Lung (tissue), 12 donors: ENCODE data around the gene UNC80. TPM values are rescaled to one million over a fixed set of nuclear protein-coding genes. Genes with fewer than 3 reads are reported as not detected.

ENCODE experiments used
- ATAC-seq: fragments of 200-7000 bp; cut with Tn5 transposase; one replicate; pipeline ENCODE4 v1.9.1; 2020; ENCODE audit warnings: moderate number of reproducible peaks; ENCODE audit not compliant: insufficient read depth, low FRiP score
- DNase-seq, 3 donors: peaks; one replicate each; pipeline ENCODE4 v3.0.0-alpha.2; 2013 to 2017
- H3K27ac ChIP-seq, 2 donors: one replicate each; pipeline ENCODE4 v1.5.1; 2013; ENCODE audit warnings: mild to moderate bottlenecking in 2 of 2, moderate library complexity in 2 of 2, control low read depth in 1 of 2, inconsistent platforms in 1 of 2, low read depth in 1 of 2, low read length in 1 of 2
- H3K27me3 ChIP-seq, 3 donors: one replicate each; pipeline ENCODE4 v1.5.1; 2013; ENCODE audit warnings: low read length in 2 of 3; ENCODE audit not compliant: control insufficient read depth in 3 of 3, insufficient read depth in 3 of 3
- H3K36me3 ChIP-seq, 4 donors: one replicate each; pipeline ENCODE4 v1.5.1; 2013; ENCODE audit warnings: low read length in 4 of 4, mild to moderate bottlenecking in 1 of 4, moderate library complexity in 1 of 4; ENCODE audit not compliant: control insufficient read depth in 4 of 4, insufficient read depth in 4 of 4
- H3K4me1 ChIP-seq, 5 donors: one replicate each; pipeline ENCODE4 v1.5.1; 2013; ENCODE audit warnings: low read length in 5 of 5, mild to moderate bottlenecking in 2 of 5, moderate library complexity in 1 of 5; ENCODE audit not compliant: control insufficient read depth in 5 of 5, insufficient read depth in 5 of 5
- H3K4me3 ChIP-seq: one replicate; pipeline ENCODE4 v1.5.1; 2013; ENCODE audit warnings: mild to moderate bottlenecking, control low read depth, moderate library complexity
- H3K9ac ChIP-seq, 2 donors: one replicate each; pipeline ENCODE4 v1.5.1; 2013; ENCODE audit warnings: low read length in 2 of 2, control low read depth in 1 of 2; ENCODE audit not compliant: insufficient read depth in 1 of 2
- H3K9me3 ChIP-seq, 4 donors: one replicate each; pipeline ENCODE4 v1.5.1; 2013; ENCODE audit warnings: low read length in 3 of 4, mild to moderate bottlenecking in 1 of 4, moderate library complexity in 1 of 4; ENCODE audit not compliant: control insufficient read depth in 4 of 4, insufficient read depth in 3 of 4
- WGBS, 2 donors: extraction: QIAGEN DNeasy Blood & Tissue Kit; methylation state at CpG; one replicate each; pipeline ENCODE4 v1.1.7; 2013; 5-methylcytosine and 5-hydroxymethylcytosine counted together
- polyA plus RNA-seq, 2 donors: library from polyadenylated mRNA; stranded (reverse); fragments of 200-250 nt; gene quantifications; one replicate each; pipeline ENCODE4 v1.2.1, GENCODE V29; 2013
- total RNA-seq, 2 donors: library from RNA; depleted of rRNA in 1 of 2; stranded (reverse); fragments of >200 nt in 1 of 2; gene quantifications; one replicate each; pipeline ENCODE4 v1.2.1, GENCODE V29; 2014 to 2021
- TF ChIP-seq, protein P1 (sequence below): IDR thresholded peaks from 2 replicates; pipeline ENCODE4 v1.5.1; 2012; ENCODE audit warnings: mild to moderate bottlenecking; ENCODE audit errors: control extremely low read depth, extremely low read depth
- donor health status: control.
- donor health status: control.
- donor health status: Bipolar disorder and iron deficiency.
- donor health status: healthy.
- donor health status: DM: yes; HTN: yes; CAD: no.

UNC80 gene
- total and polyA plus RNA-seq, 4 donors = under 0.01 to 2.2 (median 0.03) TPM

DNA sequence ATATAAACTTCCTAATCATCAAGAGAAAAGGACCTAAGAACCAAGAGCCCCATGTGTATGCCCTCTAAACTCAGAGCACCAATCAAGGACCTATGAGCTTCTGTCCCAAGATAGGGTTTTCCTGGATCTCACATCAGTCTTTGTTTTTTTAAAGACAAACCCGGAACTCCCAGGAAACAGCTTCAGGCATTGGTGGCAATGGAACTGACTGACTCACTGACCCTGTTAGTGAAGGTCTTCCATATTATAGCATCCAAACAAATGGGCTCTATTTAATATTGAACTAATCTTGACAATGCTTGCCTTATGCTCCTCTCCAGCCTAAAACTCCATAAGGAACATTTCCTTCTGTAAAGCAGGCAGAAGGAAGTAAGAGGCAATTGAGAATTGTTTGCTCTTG lies 167.3 kb downstream of the UNC80 start:
- TF ChIP-seq, protein P1, sequence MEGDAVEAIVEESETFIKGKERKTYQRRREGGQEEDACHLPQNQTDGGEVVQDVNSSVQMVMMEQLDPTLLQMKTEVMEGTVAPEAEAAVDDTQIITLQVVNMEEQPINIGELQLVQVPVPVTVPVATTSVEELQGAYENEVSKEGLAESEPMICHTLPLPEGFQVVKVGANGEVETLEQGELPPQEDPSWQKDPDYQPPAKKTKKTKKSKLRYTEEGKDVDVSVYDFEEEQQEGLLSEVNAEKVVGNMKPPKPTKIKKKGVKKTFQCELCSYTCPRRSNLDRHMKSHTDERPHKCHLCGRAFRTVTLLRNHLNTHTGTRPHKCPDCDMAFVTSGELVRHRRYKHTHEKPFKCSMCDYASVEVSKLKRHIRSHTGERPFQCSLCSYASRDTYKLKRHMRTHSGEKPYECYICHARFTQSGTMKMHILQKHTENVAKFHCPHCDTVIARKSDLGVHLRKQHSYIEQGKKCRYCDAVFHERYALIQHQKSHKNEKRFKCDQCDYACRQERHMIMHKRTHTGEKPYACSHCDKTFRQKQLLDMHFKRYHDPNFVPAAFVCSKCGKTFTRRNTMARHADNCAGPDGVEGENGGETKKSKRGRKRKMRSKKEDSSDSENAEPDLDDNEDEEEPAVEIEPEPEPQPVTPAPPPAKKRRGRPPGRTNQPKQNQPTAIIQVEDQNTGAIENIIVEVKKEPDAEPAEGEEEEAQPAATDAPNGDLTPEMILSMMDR = no peak
- no peaks in the 10 kb centered on the region for H3K27me3 ChIP-seq
- 53 to 77% methylated on average over 1 of the region's 1 CpG for WGBS, 2 donors
- ATAC-seq (no peak), DNase-seq (no peak)
- peaks cover 0 to 59% (median 21%) of the 10 kb centered on the region in 5 donors for H3K4me1 ChIP-seq
- no peak overlapping the region for H3K27ac ChIP-seq
- H3K36me3 ChIP-seq = no peaks in the 10 kb centered on the region
- H3K9me3 ChIP-seq = no peaks in the 10 kb centered on the region
- H3K4me3 ChIP-seq = no peak overlapping the region
- no peak overlapping the region for H3K9ac ChIP-seq

DNA sequence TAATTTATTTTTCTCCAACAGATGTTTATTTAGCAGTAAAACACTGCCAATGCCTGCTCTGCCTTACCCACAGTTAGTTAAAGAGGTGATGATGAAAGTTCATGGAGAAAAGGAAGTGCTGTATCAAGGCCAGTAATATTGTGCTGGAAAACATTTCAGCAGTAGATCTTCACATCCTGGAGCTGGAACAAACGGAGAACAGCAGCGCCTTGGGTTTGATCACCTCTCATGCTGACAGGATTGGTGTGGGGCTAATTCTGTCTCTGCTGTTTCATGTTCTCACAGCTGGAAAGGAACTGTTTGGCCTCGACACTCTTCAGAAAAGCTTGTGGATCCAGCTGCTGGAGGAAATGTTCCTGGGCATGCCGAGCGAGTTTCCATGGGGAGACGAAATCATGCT lies 169.3 kb downstream of the UNC80 start:
- no peak for ATAC-seq

DNA sequence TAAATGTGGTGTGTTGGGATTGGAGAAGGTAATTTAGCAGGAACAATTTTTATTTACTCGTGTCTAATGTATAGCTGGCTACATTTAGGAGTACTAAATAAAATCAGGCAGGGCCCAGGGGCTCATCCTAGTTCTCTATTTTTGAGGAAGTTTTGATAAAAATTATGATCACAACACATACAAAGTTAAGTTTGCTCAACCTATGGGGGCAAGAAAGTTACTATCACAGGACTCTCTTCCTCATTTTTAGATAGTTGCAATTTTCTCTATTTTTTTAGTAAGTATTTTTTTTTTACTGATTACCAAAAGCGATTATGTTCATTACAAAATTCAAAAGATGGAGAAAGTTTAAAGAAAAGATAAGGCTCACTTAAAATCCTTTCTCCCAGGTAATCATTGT lies 170.8 kb downstream of the UNC80 start:
- DNase-seq = no peak
- ATAC-seq = no peak

More for the DNA sequence above, 169.3 kb downstream of the UNC80 start:
- H3K4me3 ChIP-seq = no peak overlapping the region
- peaks cover 0 to 54% (median 21%) of the 10 kb centered on the region in 5 donors for H3K4me1 ChIP-seq
- TF ChIP-seq, protein P1 = no peak
- H3K36me3 ChIP-seq = no peaks in the 10 kb centered on the region
- no peaks in the 10 kb centered on the region for H3K9me3 ChIP-seq
- H3K27ac ChIP-seq = peak overlapping the region in 1 of 2 donors; percentile 64
- H3K27me3 ChIP-seq = no peaks in the 10 kb centered on the region
- WGBS, 2 donors = 54 to 62% methylated on average over 6 of the region's 6 CpGs
- no peak overlapping the region for H3K9ac ChIP-seq
- peak; percentile 90 to 99 (median 98) for DNase-seq

More for the DNA sequence above, 170.8 kb downstream of the UNC80 start:
- no peaks in the 10 kb centered on the region for H3K36me3 ChIP-seq
- H3K27me3 ChIP-seq = no peaks in the 10 kb centered on the region
- H3K4me3 ChIP-seq = no peak overlapping the region
- no peak overlapping the region for H3K9ac ChIP-seq
- H3K27ac ChIP-seq = no peak overlapping the region
- TF ChIP-seq, protein P1 = no peak
- no peaks in the 10 kb centered on the region for H3K9me3 ChIP-seq
- WGBS, 2 donors = 45 to 75% methylated on average over 2 of the region's 2 CpGs
- peaks cover 0 to 47% (median 16%) of the 10 kb centered on the region in 5 donors for H3K4me1 ChIP-seq
